K562 (cell line): Measurements from ENCODE around the gene HSD17B8. TPM values are rescaled to one million over a fixed set of nuclear protein-coding genes. Genes with fewer than 3 reads are reported as not detected.

Experiments
- ATAC-seq: fragments of 200-7000 bp; cut with Tn5 transposase; 3 replicates; pipeline ENCODE4 v1.9.1; 2020; ENCODE audit warnings: moderate library complexity
- BruUV-seq: library from RNA; stranded (reverse); fragments of 400-500 nt; replicated peaks from 2 replicates; lab custom pipeline; 2021; lab: Mats Ljungman, UMichigan
- CTCF ChIA-PET: fragments of 300-600 bp; formaldehyde crosslinking; extraction: SDS; loops from one replicate; lab custom pipeline; 2021; ENCODE audit warnings: low intra/inter-chr PET ratio; lab: Yijun Ruan, JAX
- POLR2A ChIA-PET: fragments of 300-600, 350-650 bp; sonication (Branson Sonifier 250); formaldehyde crosslinking; extraction: SDS; loops from one replicate; lab custom pipeline; 2021; ENCODE audit warnings: antibody characterized with exemption, inconsistent platforms; lab: Yijun Ruan, JAX
- DNase-seq, 4 experiments: peaks; one replicate each; pipeline versions ENCODE4 v3.0.0 to v3.0.0-alpha.2; 2011 to 2018; ENCODE audit warnings: low spot score in 3 of 4, mixed read lengths in 3 of 4; ENCODE audit errors: extremely low read depth in 1 of 4
- FAIRE-seq: peaks from 2 replicates; lab custom pipeline; 2011; peaks lifted over from hg19 to GRCh38; lab: Jason Lieb, UNC
- H2AFZ ChIP-seq: 2 replicates; pipeline ENCODE4 v1.6.0; 2011; ENCODE audit warnings: low read depth, low read length, control low read depth, inconsistent platforms
- H3K27ac ChIP-seq: fragments of 200-600 bp; 3 replicates; pipeline ENCODE4 v1.8.0; 2011; ENCODE audit warnings: low read depth, mild to moderate bottlenecking, control low read depth, inconsistent platforms, low read length, moderate library complexity, mixed read lengths; ENCODE audit errors: extremely low read depth
- H3K27me3 ChIP-seq, 2 experiments: fragments of 300-600 bp in 1 of 2; 2 replicates in 1 of 2; 3 replicates in 1 of 2; pipeline versions ENCODE4 v1.6.0 to v1.8.0; 2011; ENCODE audit warnings: inconsistent platforms in 2 of 2, low read length in 2 of 2, mild to moderate bottlenecking in 1 of 2, mixed read lengths in 1 of 2, moderate library complexity in 1 of 2; ENCODE audit not compliant: control insufficient read depth in 2 of 2, insufficient read depth in 2 of 2
- H3K36me3 ChIP-seq: fragments of 300-600 bp; 3 replicates; pipeline ENCODE4 v1.8.0; 2011; ENCODE audit warnings: mild to moderate bottlenecking, low read length, inconsistent platforms; ENCODE audit not compliant: control insufficient read depth, insufficient read depth
- H3K4me1 ChIP-seq, 2 experiments: fragments of 200-600 bp in 1 of 2; replicated peaks in 1 of 2; 2 replicates in 1 of 2; 3 replicates in 1 of 2; pipeline versions ENCODE4 v1.5.1 to v1.8.0; 2011; ENCODE audit warnings: inconsistent platforms in 2 of 2, low read length in 2 of 2, mild to moderate bottlenecking in 1 of 2, mixed read lengths in 1 of 2, moderate library complexity in 1 of 2; ENCODE audit not compliant: control insufficient read depth in 2 of 2, insufficient read depth in 2 of 2
- H3K4me2 ChIP-seq: 2 replicates; pipeline ENCODE4 v1.6.1; 2011; ENCODE audit warnings: low read length, control low read depth, inconsistent platforms, mixed read lengths; ENCODE audit not compliant: insufficient read depth
- H3K4me3 ChIP-seq: fragments of 200-600 bp; sonication (generic), shearing (Covaris generic); 2 replicates; pipeline ENCODE4 v1.5.1; 2016; ENCODE audit warnings: control low read depth, inconsistent platforms
- H3K79me2 ChIP-seq: fragments of 200-600 bp; 3 replicates; pipeline ENCODE4 v1.8.0; 2011; ENCODE audit warnings: low read length, inconsistent platforms; ENCODE audit not compliant: control insufficient read depth, insufficient read depth
- H3K9ac ChIP-seq, 2 experiments: 2 replicates each; pipeline versions ENCODE4 v1.6.0 to v1.6.1; 2011; ENCODE audit warnings: low read depth in 2 of 2, low read length in 2 of 2, control low read depth in 1 of 2, inconsistent platforms in 1 of 2, mild to moderate bottlenecking in 1 of 2, mixed read lengths in 1 of 2; ENCODE audit not compliant: insufficient read depth in 1 of 2
- H3K9me1 ChIP-seq: one replicate; pipeline ENCODE4 v1.6.0; 2011; ENCODE audit warnings: inconsistent platforms, mild to moderate bottlenecking, low read length, moderate library complexity; ENCODE audit not compliant: control insufficient read depth, insufficient read depth
- H3K9me3 ChIP-seq: replicated peaks from 2 replicates; pipeline ENCODE4 v1.5.1; 2011; ENCODE audit warnings: low read depth, low read length, inconsistent platforms; ENCODE audit not compliant: control insufficient read depth, insufficient read depth
- H4K20me1 ChIP-seq: replicated peaks from 2 replicates; pipeline ENCODE4 v1.6.1; 2011; ENCODE audit warnings: low read length, inconsistent platforms, mixed read lengths; ENCODE audit not compliant: control insufficient read depth, insufficient read depth
- EP400 ChIP-seq: fragments of 450-650 bp; IDR thresholded peaks from 2 replicates; pipeline ENCODE4 v1.6.1; 2017; ENCODE audit warnings: antibody characterized with exemption, mild to moderate bottlenecking, moderate library complexity
- HDAC8 ChIP-seq: fragments of 450-650 bp; IDR thresholded peaks from 2 replicates; pipeline ENCODE4 v1.6.1; 2016; ENCODE audit warnings: mild to moderate bottlenecking, missing genetic modification characterization, moderate library complexity, missing compliant biosample characterization
- IFI16 ChIP-seq: fragments of 250-450 bp; sonication (Bioruptor Pico); IDR thresholded peaks from 2 replicates; pipeline ENCODE4 v2.1.2; 2022; ENCODE audit warnings: mild to moderate bottlenecking, inconsistent platforms
- RBM15 ChIP-seq: fragments of 200-400 bp; formaldehyde crosslinking; IDR thresholded peaks from 2 replicates; pipeline ENCODE4 v1.6.1; 2018; ENCODE audit warnings: mild to moderate bottlenecking, low read length, moderate library complexity; ENCODE audit not compliant: insufficient read depth
- WGBS: fragments of 100-300 bp; shearing (Covaris generic); methylation state at CpG from one replicate; pipeline ENCODE4 v1.1.6; 2016; ENCODE audit warnings: low coverage, mixed read lengths; ENCODE audit not compliant: insufficient coverage; ENCODE audit errors: missing lambda C conversion rate; 5-methylcytosine and 5-hydroxymethylcytosine counted together
- in situ Hi-C: fragments of 300-500 bp; cut with MboI; formaldehyde crosslinking; loops from 4 replicates; pipeline ENCODE4 v1.15.0; 2018; ENCODE audit warnings: inconsistent platforms, mixed read lengths
- intact Hi-C: fragments of 100-400 bp; cut with micrococcal nuclease; formaldehyde crosslinking; loops from 2 replicates; pipeline ENCODE4 v1.14.2; 2022
- polyA plus RNA-seq, 8 experiments: library from polyadenylated mRNA; depleted of rRNA in 4 of 8; stranded (reverse) in 5 of 8; unstranded in 3 of 8; fragments of >200 nt; fragmentation: Nextera tagmentation in 2 of 8; fragmentation: Illumina TruSeq in 1 of 8; extraction: Ambion mirVana in 2 of 8; extraction: Trizol in 1 of 8; gene quantifications; 2 replicates each; pipeline versions ENCODE4 v1.2.1 to v1.2.3, GENCODE V29; 2011 to 2014; ENCODE audit warnings: inconsistent platforms in 1 of 8, missing spikeins in 1 of 8
- total RNA-seq, 7 experiments: library from RNA; depleted of rRNA in 6 of 7; stranded (reverse); fragments of >200 nt in 6 of 7; fragmentation: Illumina TruSeq in 2 of 7; extraction: Trizol in 2 of 7; gene quantifications; 2 replicates each; pipeline versions ENCODE4 v1.2.1 to v1.2.3, GENCODE V29; 2011 to 2021; ENCODE audit warnings: low replicate concordance in 1 of 7
- TF ChIP-seq, protein P1 (sequence below): fragments of 450-650 bp; IDR thresholded peaks from 2 replicates; pipeline ENCODE4 v1.6.1; 2016; ENCODE audit warnings: mild to moderate bottlenecking, moderate library complexity
- TF ChIP-seq, protein P2 (sequence below): sonication (generic); formaldehyde crosslinking; IDR thresholded peaks from 2 replicates; pipeline ENCODE4 v1.9.0; 2022; ENCODE audit warnings: mild to moderate bottlenecking, missing genetic modification reagents
- TF ChIP-seq, protein P3 (sequence below): IDR thresholded peaks from 3 replicates; pipeline ENCODE4 v1.6.1; 2011; ENCODE audit warnings: borderline replicate concordance, mild to moderate bottlenecking, moderate library complexity; ENCODE audit not compliant: insufficient read length; ENCODE audit errors: extremely low read depth

HSD17B8 gene
- total and polyA plus RNA-seq, 9 of the 15 experiments (the other 6 are each of a cell fraction or from before 2014, with no cell fraction given) = 3.7 to 35.2 (median 14.2) TPM

DNA sequence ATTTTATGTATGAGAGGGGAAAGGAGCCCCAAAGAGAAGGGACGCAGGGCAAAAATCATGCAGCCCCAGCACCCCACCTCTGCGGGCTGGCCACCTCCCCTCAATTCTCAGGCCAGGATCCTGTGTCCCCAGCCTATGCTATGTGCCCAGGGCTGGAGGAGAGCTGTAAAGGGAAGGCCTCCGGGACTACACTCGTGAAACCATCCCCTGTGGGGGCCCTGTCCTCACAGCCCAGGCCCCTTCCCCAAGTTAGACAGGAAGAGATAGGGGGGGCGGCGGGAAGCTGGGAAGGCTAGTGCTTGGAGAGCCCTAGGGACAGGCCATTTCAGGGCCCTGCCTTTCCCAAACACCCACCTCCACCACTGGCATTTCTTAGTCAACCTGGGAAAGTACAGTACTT, 10.8 kb upstream of the HSD17B8 start:
- DNase-seq (no peak), ATAC-seq (no peak), FAIRE-seq (no peak)
- peaks cover 6% of the 10 kb centered on the region; the same call in 1 of the 2 replicates for H4K20me1 ChIP-seq
- peaks cover 14 to 29% of the 10 kb centered on the region in 2 experiments; a peak in 4 of 5 replicates for H3K4me1 ChIP-seq
- POLR2A ChIA-PET = interaction anchor here (1.6 kb wide), 1 partner anchor 10 kb away, joined by 4 read pairs; no protein-coding TSS in a partner anchor
- peaks cover 14 to 20% of the 10 kb centered on the region in 2 experiments; a peak in 4 of 5 replicates for H3K27me3 ChIP-seq
- no peaks in the 10 kb centered on the region for H3K9me3 ChIP-seq
- in situ Hi-C loops (no loop called here), intact Hi-C loops (no loop called here)
- H3K9ac ChIP-seq = no peak overlapping the region
- no peak overlapping the region for H3K4me2 ChIP-seq
- no peak overlapping the region for H3K4me3 ChIP-seq
- no peak overlapping the region for H3K27ac ChIP-seq
- no peak overlapping the region for H2AFZ ChIP-seq
- peaks cover 9% of the 10 kb centered on the region; the same call in 2 of the 3 replicates for H3K79me2 ChIP-seq
- H3K36me3 ChIP-seq = peaks cover 35% of the 10 kb centered on the region; the same call in 2 of the 3 replicates
- CTCF ChIA-PET = no interaction called here
- H3K9me1 ChIP-seq = peaks cover 7% of the 10 kb centered on the region
- no TSS peak for BruUV-seq
- WGBS = 82% methylated on average over 6 of the region's 6 CpGs
- TF ChIP-seq, protein P1, sequence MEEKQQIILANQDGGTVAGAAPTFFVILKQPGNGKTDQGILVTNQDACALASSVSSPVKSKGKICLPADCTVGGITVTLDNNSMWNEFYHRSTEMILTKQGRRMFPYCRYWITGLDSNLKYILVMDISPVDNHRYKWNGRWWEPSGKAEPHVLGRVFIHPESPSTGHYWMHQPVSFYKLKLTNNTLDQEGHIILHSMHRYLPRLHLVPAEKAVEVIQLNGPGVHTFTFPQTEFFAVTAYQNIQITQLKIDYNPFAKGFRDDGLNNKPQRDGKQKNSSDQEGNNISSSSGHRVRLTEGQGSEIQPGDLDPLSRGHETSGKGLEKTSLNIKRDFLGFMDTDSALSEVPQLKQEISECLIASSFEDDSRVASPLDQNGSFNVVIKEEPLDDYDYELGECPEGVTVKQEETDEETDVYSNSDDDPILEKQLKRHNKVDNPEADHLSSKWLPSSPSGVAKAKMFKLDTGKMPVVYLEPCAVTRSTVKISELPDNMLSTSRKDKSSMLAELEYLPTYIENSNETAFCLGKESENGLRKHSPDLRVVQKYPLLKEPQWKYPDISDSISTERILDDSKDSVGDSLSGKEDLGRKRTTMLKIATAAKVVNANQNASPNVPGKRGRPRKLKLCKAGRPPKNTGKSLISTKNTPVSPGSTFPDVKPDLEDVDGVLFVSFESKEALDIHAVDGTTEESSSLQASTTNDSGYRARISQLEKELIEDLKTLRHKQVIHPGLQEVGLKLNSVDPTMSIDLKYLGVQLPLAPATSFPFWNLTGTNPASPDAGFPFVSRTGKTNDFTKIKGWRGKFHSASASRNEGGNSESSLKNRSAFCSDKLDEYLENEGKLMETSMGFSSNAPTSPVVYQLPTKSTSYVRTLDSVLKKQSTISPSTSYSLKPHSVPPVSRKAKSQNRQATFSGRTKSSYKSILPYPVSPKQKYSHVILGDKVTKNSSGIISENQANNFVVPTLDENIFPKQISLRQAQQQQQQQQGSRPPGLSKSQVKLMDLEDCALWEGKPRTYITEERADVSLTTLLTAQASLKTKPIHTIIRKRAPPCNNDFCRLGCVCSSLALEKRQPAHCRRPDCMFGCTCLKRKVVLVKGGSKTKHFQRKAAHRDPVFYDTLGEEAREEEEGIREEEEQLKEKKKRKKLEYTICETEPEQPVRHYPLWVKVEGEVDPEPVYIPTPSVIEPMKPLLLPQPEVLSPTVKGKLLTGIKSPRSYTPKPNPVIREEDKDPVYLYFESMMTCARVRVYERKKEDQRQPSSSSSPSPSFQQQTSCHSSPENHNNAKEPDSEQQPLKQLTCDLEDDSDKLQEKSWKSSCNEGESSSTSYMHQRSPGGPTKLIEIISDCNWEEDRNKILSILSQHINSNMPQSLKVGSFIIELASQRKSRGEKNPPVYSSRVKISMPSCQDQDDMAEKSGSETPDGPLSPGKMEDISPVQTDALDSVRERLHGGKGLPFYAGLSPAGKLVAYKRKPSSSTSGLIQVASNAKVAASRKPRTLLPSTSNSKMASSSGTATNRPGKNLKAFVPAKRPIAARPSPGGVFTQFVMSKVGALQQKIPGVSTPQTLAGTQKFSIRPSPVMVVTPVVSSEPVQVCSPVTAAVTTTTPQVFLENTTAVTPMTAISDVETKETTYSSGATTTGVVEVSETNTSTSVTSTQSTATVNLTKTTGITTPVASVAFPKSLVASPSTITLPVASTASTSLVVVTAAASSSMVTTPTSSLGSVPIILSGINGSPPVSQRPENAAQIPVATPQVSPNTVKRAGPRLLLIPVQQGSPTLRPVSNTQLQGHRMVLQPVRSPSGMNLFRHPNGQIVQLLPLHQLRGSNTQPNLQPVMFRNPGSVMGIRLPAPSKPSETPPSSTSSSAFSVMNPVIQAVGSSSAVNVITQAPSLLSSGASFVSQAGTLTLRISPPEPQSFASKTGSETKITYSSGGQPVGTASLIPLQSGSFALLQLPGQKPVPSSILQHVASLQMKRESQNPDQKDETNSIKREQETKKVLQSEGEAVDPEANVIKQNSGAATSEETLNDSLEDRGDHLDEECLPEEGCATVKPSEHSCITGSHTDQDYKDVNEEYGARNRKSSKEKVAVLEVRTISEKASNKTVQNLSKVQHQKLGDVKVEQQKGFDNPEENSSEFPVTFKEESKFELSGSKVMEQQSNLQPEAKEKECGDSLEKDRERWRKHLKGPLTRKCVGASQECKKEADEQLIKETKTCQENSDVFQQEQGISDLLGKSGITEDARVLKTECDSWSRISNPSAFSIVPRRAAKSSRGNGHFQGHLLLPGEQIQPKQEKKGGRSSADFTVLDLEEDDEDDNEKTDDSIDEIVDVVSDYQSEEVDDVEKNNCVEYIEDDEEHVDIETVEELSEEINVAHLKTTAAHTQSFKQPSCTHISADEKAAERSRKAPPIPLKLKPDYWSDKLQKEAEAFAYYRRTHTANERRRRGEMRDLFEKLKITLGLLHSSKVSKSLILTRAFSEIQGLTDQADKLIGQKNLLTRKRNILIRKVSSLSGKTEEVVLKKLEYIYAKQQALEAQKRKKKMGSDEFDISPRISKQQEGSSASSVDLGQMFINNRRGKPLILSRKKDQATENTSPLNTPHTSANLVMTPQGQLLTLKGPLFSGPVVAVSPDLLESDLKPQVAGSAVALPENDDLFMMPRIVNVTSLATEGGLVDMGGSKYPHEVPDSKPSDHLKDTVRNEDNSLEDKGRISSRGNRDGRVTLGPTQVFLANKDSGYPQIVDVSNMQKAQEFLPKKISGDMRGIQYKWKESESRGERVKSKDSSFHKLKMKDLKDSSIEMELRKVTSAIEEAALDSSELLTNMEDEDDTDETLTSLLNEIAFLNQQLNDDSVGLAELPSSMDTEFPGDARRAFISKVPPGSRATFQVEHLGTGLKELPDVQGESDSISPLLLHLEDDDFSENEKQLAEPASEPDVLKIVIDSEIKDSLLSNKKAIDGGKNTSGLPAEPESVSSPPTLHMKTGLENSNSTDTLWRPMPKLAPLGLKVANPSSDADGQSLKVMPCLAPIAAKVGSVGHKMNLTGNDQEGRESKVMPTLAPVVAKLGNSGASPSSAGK = no peak
- TF ChIP-seq RBM15 (no peak), HDAC8 (no peak), IFI16 (CRISPR knock-in tag) (no peak), EP400 (no peak)
- TF ChIP-seq, protein P2, sequence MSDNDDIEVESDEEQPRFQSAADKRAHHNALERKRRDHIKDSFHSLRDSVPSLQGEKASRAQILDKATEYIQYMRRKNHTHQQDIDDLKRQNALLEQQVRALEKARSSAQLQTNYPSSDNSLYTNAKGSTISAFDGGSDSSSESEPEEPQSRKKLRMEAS = no peak
- TF ChIP-seq, protein P3, sequence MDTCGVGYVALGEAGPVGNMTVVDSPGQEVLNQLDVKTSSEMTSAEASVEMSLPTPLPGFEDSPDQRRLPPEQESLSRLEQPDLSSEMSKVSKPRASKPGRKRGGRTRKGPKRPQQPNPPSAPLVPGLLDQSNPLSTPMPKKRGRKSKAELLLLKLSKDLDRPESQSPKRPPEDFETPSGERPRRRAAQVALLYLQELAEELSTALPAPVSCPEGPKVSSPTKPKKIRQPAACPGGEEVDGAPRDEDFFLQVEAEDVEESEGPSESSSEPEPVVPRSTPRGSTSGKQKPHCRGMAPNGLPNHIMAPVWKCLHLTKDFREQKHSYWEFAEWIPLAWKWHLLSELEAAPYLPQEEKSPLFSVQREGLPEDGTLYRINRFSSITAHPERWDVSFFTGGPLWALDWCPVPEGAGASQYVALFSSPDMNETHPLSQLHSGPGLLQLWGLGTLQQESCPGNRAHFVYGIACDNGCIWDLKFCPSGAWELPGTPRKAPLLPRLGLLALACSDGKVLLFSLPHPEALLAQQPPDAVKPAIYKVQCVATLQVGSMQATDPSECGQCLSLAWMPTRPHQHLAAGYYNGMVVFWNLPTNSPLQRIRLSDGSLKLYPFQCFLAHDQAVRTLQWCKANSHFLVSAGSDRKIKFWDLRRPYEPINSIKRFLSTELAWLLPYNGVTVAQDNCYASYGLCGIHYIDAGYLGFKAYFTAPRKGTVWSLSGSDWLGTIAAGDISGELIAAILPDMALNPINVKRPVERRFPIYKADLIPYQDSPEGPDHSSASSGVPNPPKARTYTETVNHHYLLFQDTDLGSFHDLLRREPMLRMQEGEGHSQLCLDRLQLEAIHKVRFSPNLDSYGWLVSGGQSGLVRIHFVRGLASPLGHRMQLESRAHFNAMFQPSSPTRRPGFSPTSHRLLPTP = no peak
